Trophoblast cell (in vitro differentiated cells and primary cell): ENCODE data around the gene OSBPL8.

Experiments used
- DNase-seq, 2 donors: peaks; one replicate each; pipeline ENCODE4 v3.0.0-alpha.2; 2016
- H2AFZ ChIP-seq: 2 replicates; pipeline ENCODE4 v1.6.1; 2013; ENCODE audit warnings: low read length, moderate library complexity, mild to moderate bottlenecking; ENCODE audit not compliant: insufficient read depth, poor library complexity
- H2AK5ac ChIP-seq: 2 replicates; pipeline ENCODE4 v1.6.1; 2013; ENCODE audit warnings: mild to moderate bottlenecking, low read length
- H2BK120ac ChIP-seq: 2 replicates; pipeline ENCODE4 v1.6.1; 2013; ENCODE audit warnings: low read length, mild to moderate bottlenecking, moderate library complexity; ENCODE audit not compliant: insufficient read depth, poor library complexity
- H2BK12ac ChIP-seq: 2 replicates; pipeline ENCODE4 v1.6.1; 2013; ENCODE audit warnings: mild to moderate bottlenecking, low read length, moderate library complexity
- H2BK5ac ChIP-seq: 2 replicates; pipeline ENCODE4 v1.6.1; 2013; ENCODE audit warnings: low read length, low read depth, moderate library complexity, mild to moderate bottlenecking; ENCODE audit not compliant: poor library complexity
- H3K14ac ChIP-seq: 2 replicates; pipeline ENCODE4 v1.6.1; 2013; ENCODE audit warnings: mild to moderate bottlenecking, low read length
- H3K18ac ChIP-seq: 2 replicates; pipeline ENCODE4 v1.6.1; 2013; ENCODE audit warnings: mild to moderate bottlenecking, low read length
- H3K23ac ChIP-seq: 2 replicates; pipeline ENCODE4 v1.6.1; 2013; ENCODE audit warnings: low read length
- H3K27ac ChIP-seq: 2 replicates; pipeline ENCODE4 v1.5.1; 2013; ENCODE audit warnings: low read depth, mild to moderate bottlenecking, inconsistent platforms, low read length, moderate library complexity
- H3K27me3 ChIP-seq: 2 replicates; pipeline ENCODE4 v1.6.1; 2013; ENCODE audit warnings: inconsistent platforms, mild to moderate bottlenecking, low read length, moderate library complexity; ENCODE audit not compliant: insufficient read depth
- H3K36me3 ChIP-seq, 2 experiments: 1 replicate in 1 of 2; 2 replicates in 1 of 2; pipeline ENCODE4 v1.6.1; 2013; ENCODE audit warnings: low read length in 2 of 2, mild to moderate bottlenecking in 2 of 2, moderate library complexity in 1 of 2; ENCODE audit not compliant: insufficient read depth in 2 of 2, control insufficient read depth in 1 of 2
- H3K4ac ChIP-seq: 2 replicates; pipeline ENCODE4 v1.6.1; 2013; ENCODE audit warnings: low read depth, mild to moderate bottlenecking, low read length, moderate library complexity
- H3K4me1 ChIP-seq, 2 experiments: 1 replicate in 1 of 2; 2 replicates in 1 of 2; pipeline ENCODE4 v1.6.1; 2013; ENCODE audit warnings: low read length in 2 of 2, mild to moderate bottlenecking in 2 of 2, moderate library complexity in 1 of 2; ENCODE audit not compliant: insufficient read depth in 2 of 2, control insufficient read depth in 1 of 2
- H3K4me2 ChIP-seq: 2 replicates; pipeline ENCODE4 v1.6.1; 2013; ENCODE audit warnings: inconsistent platforms, mild to moderate bottlenecking, low read length, moderate library complexity
- H3K4me3 ChIP-seq: 2 replicates; pipeline ENCODE4 v1.5.1; 2013; ENCODE audit warnings: mild to moderate bottlenecking, low read depth, low read length, inconsistent platforms
- H3K79me1 ChIP-seq: one replicate; pipeline ENCODE4 v1.6.1; 2013; ENCODE audit warnings: low read length
- H3K79me2 ChIP-seq: 2 replicates; pipeline ENCODE4 v1.6.1; 2013; ENCODE audit warnings: low read length, mild to moderate bottlenecking; ENCODE audit not compliant: control insufficient read depth, insufficient read depth, poor library complexity
- H3K9ac ChIP-seq: 2 replicates; pipeline ENCODE4 v1.6.1; 2013; ENCODE audit warnings: mild to moderate bottlenecking, low read length
- H3K9me3 ChIP-seq: 2 replicates; pipeline ENCODE4 v1.6.1; 2013; ENCODE audit warnings: low read depth, mild to moderate bottlenecking, control low read depth, inconsistent platforms, low read length; ENCODE audit not compliant: insufficient read depth
- H4K12ac ChIP-seq: 2 replicates; pipeline ENCODE4 v1.6.1; 2013; ENCODE audit warnings: low read depth, mild to moderate bottlenecking, low read length, moderate library complexity
- H4K8ac ChIP-seq: 2 replicates; pipeline ENCODE4 v1.6.1; 2013; ENCODE audit warnings: low read depth, mild to moderate bottlenecking, low read length, moderate library complexity
- H4K91ac ChIP-seq: one replicate; pipeline ENCODE4 v1.6.1; 2013; ENCODE audit warnings: low read depth, mild to moderate bottlenecking, low read length, moderate library complexity
- WGBS: extraction: QIAGEN DNeasy Blood & Tissue Kit; methylation state at CpG from one replicate; pipeline ENCODE4 v1.1.7; 2013; ENCODE audit warnings: missing lambda C conversion rate; ENCODE audit not compliant: insufficient read length, insufficient coverage; ENCODE audit errors: extremely low coverage; 5-methylcytosine and 5-hydroxymethylcytosine counted together

The OSBPL8 gene

DNA sequence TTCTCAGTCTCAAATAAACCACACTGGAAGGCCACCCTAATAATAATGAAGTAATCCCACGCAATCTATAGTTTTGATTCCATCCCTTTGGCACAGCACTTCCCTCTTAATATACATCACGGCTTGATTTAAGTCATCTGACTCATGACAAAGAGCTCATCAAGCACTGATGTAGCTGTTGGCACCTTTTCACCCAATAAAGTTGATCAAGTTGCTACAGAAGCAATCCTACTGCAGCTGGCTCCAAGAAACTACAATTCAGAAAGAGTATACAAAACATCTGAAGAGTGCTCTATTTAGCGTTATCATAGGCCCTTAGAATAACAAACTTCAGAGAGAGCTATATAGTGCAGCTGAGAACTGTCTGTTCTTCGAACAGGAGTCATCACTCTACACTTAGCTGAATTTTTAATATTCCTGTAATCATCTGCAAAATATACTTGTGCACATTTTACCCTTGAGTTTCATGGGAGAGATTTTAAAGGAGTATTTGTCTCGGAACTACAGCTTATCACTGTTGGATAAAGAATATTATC, 94.9 kb downstream of the OSBPL8 start:
- Histone ChIP-seq H2BK120ac (no peak overlapping the region), H3K18ac (no peak overlapping the region), H2BK12ac (no peak overlapping the region), H3K27me3 (no peaks in the 10 kb centered on the region), H2BK5ac (no peak overlapping the region), H3K27ac (no peak overlapping the region), H4K91ac (no peak overlapping the region), H3K4me3 (no peak overlapping the region), H3K14ac (no peak overlapping the region), H2AK5ac (no peak overlapping the region), H3K79me1 (no peaks in the 10 kb centered on the region), H3K9ac (no peak overlapping the region), H3K79me2 (no peaks in the 10 kb centered on the region), H3K4ac (no peak overlapping the region), H4K8ac (no peak overlapping the region), H2AFZ (no peak overlapping the region), H3K4me2 (no peak overlapping the region), H3K4me1 (no peaks in the 10 kb centered on the region), H4K12ac (no peak overlapping the region), H3K9me3 (no peaks in the 10 kb centered on the region), H3K36me3 (no peaks in the 10 kb centered on the region), H3K23ac (no peak overlapping the region)
- no CpG with 5 or more reads among the region's 5 CpGs for WGBS
- no peak for DNase-seq

DNA sequence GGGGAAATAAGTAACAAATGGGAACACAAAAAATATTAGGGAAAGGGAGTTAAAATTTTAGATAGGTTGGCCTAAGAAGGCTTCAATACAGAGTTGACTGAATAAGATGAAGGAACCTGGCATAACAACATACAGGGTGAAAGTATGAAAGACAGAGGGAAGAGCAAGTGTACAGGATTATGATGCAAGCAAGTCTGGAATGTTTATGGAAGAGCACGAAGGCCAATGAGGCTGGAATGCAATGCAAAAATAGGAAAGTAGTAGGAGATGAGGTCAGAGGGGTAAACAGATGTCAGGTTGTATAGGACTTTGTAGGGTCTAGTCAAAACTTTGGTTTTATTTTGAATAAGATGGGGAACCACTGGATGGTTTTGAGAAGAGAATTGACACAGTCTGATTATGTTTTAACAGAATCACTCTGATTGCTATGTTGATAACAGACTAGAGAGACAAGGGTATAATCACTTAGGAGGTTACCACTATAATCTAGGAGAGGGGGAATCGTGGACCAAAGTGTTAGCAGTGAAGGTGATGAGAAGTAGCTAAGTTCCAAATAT, 96.8 kb downstream of the OSBPL8 start:
- no CpG with 5 or more reads among the region's 2 CpGs for WGBS
- Histone ChIP-seq H3K9ac (no peak overlapping the region), H3K79me2 (no peaks in the 10 kb centered on the region), H3K27me3 (no peaks in the 10 kb centered on the region), H4K8ac (no peak overlapping the region), H3K4ac (no peak overlapping the region), H3K27ac (no peak overlapping the region), H3K18ac (no peak overlapping the region), H4K12ac (no peak overlapping the region), H3K9me3 (no peaks in the 10 kb centered on the region), H3K4me3 (no peak overlapping the region), H3K4me2 (no peak overlapping the region), H3K4me1 (no peaks in the 10 kb centered on the region), H2AFZ (no peak overlapping the region), H2BK120ac (no peak overlapping the region), H3K23ac (no peak overlapping the region), H2BK5ac (no peak overlapping the region), H3K36me3 (no peaks in the 10 kb centered on the region), H2AK5ac (no peak overlapping the region), H2BK12ac (no peak overlapping the region), H3K14ac (no peak overlapping the region), H3K79me1 (no peaks in the 10 kb centered on the region), H4K91ac (no peak overlapping the region)
- no peak for DNase-seq

DNA sequence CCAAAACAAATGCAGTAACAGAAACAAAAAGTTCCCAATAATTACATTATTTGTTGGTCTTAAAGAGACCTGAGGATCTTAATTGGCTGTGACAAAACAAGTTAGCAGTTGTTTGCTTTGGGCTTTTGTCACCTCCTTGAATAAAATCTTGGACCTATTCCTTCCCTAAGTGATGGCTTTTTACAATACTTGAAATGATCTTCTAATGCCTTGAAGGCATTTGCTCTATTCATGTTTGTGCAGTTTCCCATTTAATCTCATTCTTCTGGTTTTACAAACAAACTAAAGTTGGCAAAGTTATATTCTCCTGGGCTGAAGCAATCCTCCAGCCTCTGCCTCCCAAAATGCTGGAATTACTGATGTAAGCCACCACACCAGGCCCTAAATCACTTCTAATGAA, 98.8 kb downstream of the OSBPL8 start:
- Histone ChIP-seq H3K4me1 (no peaks in the 10 kb centered on the region), H2AFZ (no peak overlapping the region), H4K12ac (no peak overlapping the region), H3K4ac (no peak overlapping the region), H3K14ac (no peak overlapping the region), H3K4me2 (no peak overlapping the region), H2AK5ac (no peak overlapping the region), H3K23ac (no peak overlapping the region), H3K18ac (no peak overlapping the region), H3K4me3 (no peak overlapping the region), H3K79me2 (no peaks in the 10 kb centered on the region), H2BK5ac (no peak overlapping the region), H3K27ac (no peak overlapping the region), H2BK12ac (no peak overlapping the region), H4K8ac (no peak overlapping the region), H4K91ac (no peak overlapping the region), H3K36me3 (no peaks in the 10 kb centered on the region), H3K9me3 (no peaks in the 10 kb centered on the region), H2BK120ac (no peak overlapping the region), H3K9ac (no peak overlapping the region), H3K79me1 (no peaks in the 10 kb centered on the region), H3K27me3 (no peaks in the 10 kb centered on the region)
- DNase-seq = no peak

DNA sequence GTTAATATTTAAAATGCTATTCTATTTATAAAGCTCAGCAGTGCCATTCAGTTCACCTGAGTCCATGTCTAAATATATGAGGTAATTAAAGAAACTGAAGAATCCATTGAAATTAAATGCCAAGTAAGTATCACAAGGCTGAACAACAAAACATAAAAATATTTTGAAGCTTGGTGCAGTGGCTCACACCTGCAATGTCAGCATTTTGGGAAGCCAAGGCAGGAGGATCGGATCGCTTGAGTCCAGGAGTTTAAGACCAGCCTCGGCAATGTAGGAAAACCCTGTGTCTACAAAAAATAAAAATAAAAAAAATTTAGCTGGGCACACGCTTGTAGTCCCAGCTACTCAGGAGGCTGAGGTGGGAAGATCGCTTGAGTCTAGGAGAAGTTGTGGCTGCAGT, 101.8 kb downstream of the OSBPL8 start:
- no peak overlapping the region for H2AK5ac ChIP-seq
- no peak overlapping the region for H4K8ac ChIP-seq
- H4K12ac ChIP-seq = no peak overlapping the region
- no peaks in the 10 kb centered on the region for H3K27me3 ChIP-seq
- H2BK120ac ChIP-seq = no peak overlapping the region
- no peak overlapping the region for H2BK5ac ChIP-seq
- H3K23ac ChIP-seq = no peak overlapping the region
- no peaks in the 10 kb centered on the region for H3K36me3 ChIP-seq
- DNase-seq = no peak
- no peak overlapping the region for H3K18ac ChIP-seq
- no peaks in the 10 kb centered on the region for H3K9me3 ChIP-seq
- H3K4me2 ChIP-seq = no peak overlapping the region
- WGBS = no CpG with 5 or more reads among the region's 5 CpGs
- no peak overlapping the region for H3K4ac ChIP-seq
- H4K91ac ChIP-seq = no peak overlapping the region
- no peaks in the 10 kb centered on the region for H3K4me1 ChIP-seq
- no peak overlapping the region for H3K9ac ChIP-seq
- H3K79me1 ChIP-seq = no peaks in the 10 kb centered on the region
- no peak overlapping the region for H3K14ac ChIP-seq
- H3K27ac ChIP-seq = no peak overlapping the region
- no peaks in the 10 kb centered on the region for H3K79me2 ChIP-seq
- H2AFZ ChIP-seq = no peak overlapping the region
- H3K4me3 ChIP-seq = no peak overlapping the region
- no peak overlapping the region for H2BK12ac ChIP-seq
